HL-60/S4 (cell line): ENCODE results near the gene SYT6.

ENCODE experiments used
- in situ Hi-C: fragments of 300-500 bp; cut with MboI; formaldehyde crosslinking; loops from 2 replicates; pipeline ENCODE4 v1.14.3; 2022; ENCODE audit warnings: low sequenced_read_pairs

SYT6 gene

GRCh38 chr1:114155706-114156105 is 2.0 kb upstream of the SYT6 start:
- in situ Hi-C loops = no loop called here

GRCh38 chr1:114154963-114155322 is 1.3 kb upstream of the SYT6 start:
- in situ Hi-C loops = no loop called here

- in situ Hi-C loops = no loop called here
Observed at GRCh38 chr1:114154146-114154962, 685 bp upstream of the SYT6 start.

GRCh38 chr1:114152508-114153260 is 985 bp downstream of the SYT6 start:
- in situ Hi-C loops = no loop called here

- in situ Hi-C loops = no loop called here
Observed at GRCh38 chr1:114152089-114152507, 1.6 kb downstream of the SYT6 start.

GRCh38 chr1:114150016-114150415 is 3.7 kb downstream of the SYT6 start:
- in situ Hi-C loops = no loop called here

GRCh38 chr1:114149211-114149610 is 4.5 kb downstream of the SYT6 start:
- in situ Hi-C loops = no loop called here

GRCh38 chr1:114145504-114146151 is 8.0 kb downstream of the SYT6 start:
- in situ Hi-C loops = no loop called here

- in situ Hi-C loops = no loop called here
Observed at GRCh38 chr1:114144016-114144415, 9.7 kb downstream of the SYT6 start.

- in situ Hi-C loops = no loop called here
Observed at GRCh38 chr1:114139540-114139939, 14.1 kb downstream of the SYT6 start.

- in situ Hi-C loops = no loop called here
Observed at GRCh38 chr1:114137497-114137896, 16.2 kb downstream of the SYT6 start.

- in situ Hi-C loops = no loop called here
Observed at GRCh38 chr1:114135786-114136185, 17.9 kb downstream of the SYT6 start.

GRCh38 chr1:114134518-114134917 is 19.2 kb downstream of the SYT6 start:
- in situ Hi-C loops = no loop called here

- in situ Hi-C loops = no loop called here
Observed at GRCh38 chr1:114133129-114133528, 20.5 kb downstream of the SYT6 start.

- in situ Hi-C loops = no loop called here
Observed at GRCh38 chr1:114131526-114132220, 22.0 kb downstream of the SYT6 start.

- in situ Hi-C loops = no loop called here
Observed at GRCh38 chr1:114130846-114131525, 22.7 kb downstream of the SYT6 start.

GRCh38 chr1:114130213-114130612 is 23.5 kb downstream of the SYT6 start:
- in situ Hi-C loops = no loop called here

GRCh38 chr1:114128293-114128692 is 25.4 kb downstream of the SYT6 start:
- in situ Hi-C loops = no loop called here

GRCh38 chr1:114126261-114127095 is 27.2 kb downstream of the SYT6 start:
- in situ Hi-C loops = no loop called here

GRCh38 chr1:114124644-114125043 is 29.0 kb downstream of the SYT6 start:
- in situ Hi-C loops = no loop called here
